Neural cell (in vitro differentiated cells): ENCODE data around the gene RNU2-63P. TPM values are rescaled to one million over a fixed set of nuclear protein-coding genes. Genes with fewer than 3 reads are reported as not detected.
"Not testable (repeated sequence)": the region's sequence is repeated elsewhere in the genome, so short reads cannot be mapped to it uniquely, and the experiment has no call there.

ENCODE experiments used
- H2AFZ ChIP-seq: fragments of 200-600, 300-800 bp; sonication (generic), shearing (Covaris generic); 2 replicates; pipeline ENCODE4 v1.6.0; 2014; ENCODE audit warnings: low read depth, mild to moderate bottlenecking, antibody characterized with exemption, low read length, moderate library complexity
- H3F3A ChIP-seq: fragments of 200-600 bp; shearing (Covaris generic); 2 replicates; pipeline ENCODE4 v1.6.1; 2016; ENCODE audit warnings: mild to moderate bottlenecking, moderate library complexity, mixed read lengths, antibody characterized with exemption, low read length; ENCODE audit not compliant: insufficient read depth, poor library complexity, severe bottlenecking
- H3K27ac ChIP-seq: fragments of 200-600, 300-800 bp; sonication (generic), shearing (Covaris generic); 2 replicates; pipeline ENCODE4 v1.5.1; 2014; ENCODE audit warnings: mild to moderate bottlenecking, low read length, moderate library complexity
- H3K27me3 ChIP-seq: fragments of 300-800, 200-600 bp; sonication (generic), shearing (Covaris generic); 2 replicates; pipeline ENCODE4 v1.6.0; 2014; ENCODE audit warnings: mild to moderate bottlenecking, low read depth, low read length, moderate library complexity; ENCODE audit not compliant: insufficient read depth
- H3K36me3 ChIP-seq: fragments of 300-800, 200-600 bp; sonication (generic), shearing (Covaris generic); 2 replicates; pipeline ENCODE4 v1.5.1; 2014; ENCODE audit warnings: mild to moderate bottlenecking, antibody characterized with exemption, low read length, moderate library complexity; ENCODE audit not compliant: insufficient read depth
- H3K4me2 ChIP-seq: fragments of 300-800, 200-600 bp; sonication (generic), shearing (Covaris generic); 2 replicates; pipeline ENCODE4 v1.6.0; 2014; ENCODE audit warnings: mild to moderate bottlenecking, low read length
- H3K4me3 ChIP-seq: fragments of 300-800, 200-600 bp; sonication (generic), shearing (Covaris generic); 2 replicates; pipeline ENCODE4 v1.5.1; 2014; ENCODE audit warnings: mild to moderate bottlenecking, low read length, moderate library complexity
- H3K79me2 ChIP-seq: fragments of 200-600 bp; shearing (Covaris generic); replicated peaks from 2 replicates; pipeline ENCODE4 v1.6.0; 2014; ENCODE audit warnings: mild to moderate bottlenecking, low read length, moderate library complexity; ENCODE audit not compliant: insufficient read depth
- H3K9ac ChIP-seq: fragments of 300-800, 200-600 bp; sonication (generic), shearing (Covaris generic); 2 replicates; pipeline ENCODE4 v1.6.1; 2016; ENCODE audit warnings: mild to moderate bottlenecking, low read length, mixed read lengths
- H3K9me2 ChIP-seq: fragments of 200-600 bp; shearing (Covaris generic); 2 replicates; pipeline ENCODE4 v1.6.1; 2016; ENCODE audit warnings: mild to moderate bottlenecking, low read length, mixed read lengths; ENCODE audit not compliant: insufficient read depth
- H3K9me3 ChIP-seq: fragments of 200-600, 300-800 bp; sonication (generic), shearing (Covaris generic); 2 replicates; pipeline ENCODE4 v1.6.1; 2016; ENCODE audit warnings: mild to moderate bottlenecking, mixed run types, low read length, moderate library complexity, mixed read lengths
- H4K20me1 ChIP-seq: fragments of 200-600 bp; shearing (Covaris generic); 2 replicates; pipeline ENCODE4 v1.6.1; 2016; ENCODE audit warnings: mild to moderate bottlenecking, mixed run types; ENCODE audit not compliant: insufficient read depth
- CTCF ChIP-seq: fragments of 450-650 bp; IDR thresholded peaks from 2 replicates; pipeline ENCODE4 v1.5.1; 2014; ENCODE audit warnings: antibody characterized with exemption, mild to moderate bottlenecking, moderate library complexity; ENCODE audit not compliant: poor library complexity, severe bottlenecking
- EP300 ChIP-seq: fragments of 450-650 bp; conservative IDR thresholded peaks from 2 replicates; pipeline ENCODE4 v1.6.1; 2014; ENCODE audit warnings: antibody characterized with exemption, mild to moderate bottlenecking, moderate library complexity; ENCODE audit not compliant: poor library complexity, severe bottlenecking
- EZH2 ChIP-seq: fragments of 200-600, 300-800 bp; shearing (Covaris generic), sonication (generic); IDR thresholded peaks from 2 replicates; pipeline ENCODE4 v1.6.1; 2014; ENCODE audit warnings: antibody characterized with exemption, low read length, borderline replicate concordance, mild to moderate bottlenecking; ENCODE audit not compliant: insufficient read depth, poor library complexity, severe bottlenecking
- MXI1 ChIP-seq: fragments of 450-650 bp; conservative IDR thresholded peaks from 2 replicates; pipeline ENCODE4 v1.6.1; 2014; ENCODE audit warnings: antibody characterized with exemption, mild to moderate bottlenecking; ENCODE audit not compliant: poor library complexity, severe bottlenecking
- POLR2AphosphoS5 ChIP-seq: IDR thresholded peaks from 2 replicates; pipeline ENCODE4 v1.6.1; 2012
- RAD21 ChIP-seq: fragments of 450-650 bp; conservative IDR thresholded peaks from 2 replicates; pipeline ENCODE4 v1.6.1; 2014; ENCODE audit warnings: antibody characterized with exemption, mild to moderate bottlenecking, moderate library complexity
- REST ChIP-seq: IDR thresholded peaks from 2 replicates; pipeline ENCODE4 v1.6.1; 2012; ENCODE audit warnings: borderline replicate concordance
- SMC3 ChIP-seq: fragments of 450-650 bp; conservative IDR thresholded peaks from 2 replicates; pipeline ENCODE4 v1.6.1; 2014; ENCODE audit warnings: antibody characterized with exemption, mild to moderate bottlenecking, moderate library complexity; ENCODE audit not compliant: poor library complexity
- TAF1 ChIP-seq: IDR thresholded peaks from 2 replicates; pipeline ENCODE4 v1.6.1; 2012; ENCODE audit warnings: low read depth
- polyA plus RNA-seq: library from polyadenylated mRNA; depleted of rRNA; stranded (reverse); fragments of >200 nt; gene quantifications from 2 replicates; pipeline ENCODE4 v1.2.3, GENCODE V29; 2014

Gene RNU2-63P
- polyA plus RNA-seq, 1 donor from 2014 or later, result not detected

GRCh38 chr2:88002359-88002707 lies 14.0 kb downstream of the RNU2-63P start:
- Histone ChIP-seq H3K36me3 (no peaks in the 10 kb centered on the region), H2AFZ (no peak overlapping the region), H3K9ac (no peak overlapping the region), H3K9me3 (no peaks in the 10 kb centered on the region), H3K4me2 (no peak overlapping the region), H3K79me2 (no peaks in the 10 kb centered on the region), H4K20me1 (no peaks in the 10 kb centered on the region), H3K27ac (no peak overlapping the region), H3F3A (no peaks in the 10 kb centered on the region), H3K27me3 (no peaks in the 10 kb centered on the region), H3K4me3 (no peak overlapping the region), H3K9me2 (no peaks in the 10 kb centered on the region)
- TF ChIP-seq POLR2AphosphoS5 (no peak), REST (no peak), EZH2 (no peak), MXI1 (no peak), EP300 (no peak)

DNA sequence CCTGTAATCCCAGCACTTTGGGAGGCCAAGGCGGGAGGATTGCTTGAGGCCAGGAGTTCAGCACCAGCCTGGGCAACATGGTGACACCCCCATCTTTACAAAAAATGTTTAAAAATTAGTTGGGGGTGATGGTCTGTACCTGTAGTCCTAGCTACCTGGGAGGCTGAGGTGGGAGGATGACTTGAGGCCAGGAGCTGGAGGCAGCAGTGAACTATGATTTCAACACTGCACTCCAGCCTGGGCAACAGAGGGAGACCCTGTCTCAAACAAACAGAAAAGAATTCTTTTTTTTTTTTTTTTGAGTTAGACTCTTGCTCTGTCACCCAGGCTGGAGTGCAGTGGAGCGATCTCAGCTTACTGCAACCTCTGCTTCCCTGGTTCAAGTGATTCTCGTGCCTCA lies 15.9 kb downstream of the RNU2-63P start:
- not testable (repeated sequence) for H3K9me3 ChIP-seq, H2AFZ ChIP-seq, H4K20me1 ChIP-seq, H3K4me3 ChIP-seq, H3K4me2 ChIP-seq, H3K9me2 ChIP-seq, H3K27me3 ChIP-seq, H3K27ac ChIP-seq, H3K9ac ChIP-seq, H3F3A ChIP-seq, H3K36me3 ChIP-seq, H3K79me2 ChIP-seq

GRCh38 chr2:87996570-87996969 lies 19.8 kb downstream of the RNU2-63P start:
- Histone ChIP-seq H3K9ac (no peak overlapping the region), H3K27ac (no peak overlapping the region), H3K27me3 (no peaks in the 10 kb centered on the region), H3F3A (no peaks in the 10 kb centered on the region), H3K9me2 (no peaks in the 10 kb centered on the region), H3K4me2 (no peak overlapping the region), H3K79me2 (no peaks in the 10 kb centered on the region), H3K4me3 (no peak overlapping the region), H4K20me1 (no peaks in the 10 kb centered on the region), H2AFZ (no peak overlapping the region), H3K9me3 (no peaks in the 10 kb centered on the region), H3K36me3 (no peaks in the 10 kb centered on the region)
- TF ChIP-seq CTCF, result no peak
- no peak for TF ChIP-seq REST
- TF ChIP-seq SMC3, result no peak
- TF ChIP-seq EZH2, result no peak
- no peak for TF ChIP-seq RAD21
- no peak for TF ChIP-seq MXI1
- TF ChIP-seq EP300, result no peak
- TF ChIP-seq TAF1, result no peak
- no peak for TF ChIP-seq POLR2AphosphoS5
